Measurements from ENCODE around the gene TTI1. TPM values are rescaled to one million over a fixed set of nuclear protein-coding genes. Genes with fewer than 3 reads are reported as not detected.
A peak's percentile ranks its signal among the peaks of the same experiment; 100 is the strongest.

The TTI1 gene
- total and polyA plus RNA-seq, 9 donors, result 9.3 to 19.7 (median 16.3) TPM

DNA sequence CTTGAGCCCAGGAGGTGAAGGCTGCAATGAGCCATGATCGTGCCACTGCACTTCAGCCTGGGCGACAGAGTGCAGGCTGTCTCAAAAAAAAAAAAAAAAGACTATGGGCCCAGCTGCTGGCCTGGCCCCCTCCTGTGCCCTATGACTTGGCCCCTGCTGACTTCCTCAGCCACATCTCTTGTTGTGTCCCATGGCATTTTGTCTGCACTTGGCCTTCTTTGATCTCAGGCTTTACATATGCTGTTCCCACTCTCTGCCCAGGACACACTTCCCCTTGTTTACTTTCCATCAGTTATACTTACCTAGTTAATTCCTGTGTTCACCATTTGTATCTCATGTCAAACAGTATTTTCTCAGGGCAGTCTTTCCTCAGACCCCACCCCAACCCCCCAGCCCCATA, 44.8 kb upstream of the TTI1 start:
- Histone ChIP-seq H3K27ac (no peak overlapping the region), H3K36me3 (no peaks in the 10 kb centered on the region)

DNA sequence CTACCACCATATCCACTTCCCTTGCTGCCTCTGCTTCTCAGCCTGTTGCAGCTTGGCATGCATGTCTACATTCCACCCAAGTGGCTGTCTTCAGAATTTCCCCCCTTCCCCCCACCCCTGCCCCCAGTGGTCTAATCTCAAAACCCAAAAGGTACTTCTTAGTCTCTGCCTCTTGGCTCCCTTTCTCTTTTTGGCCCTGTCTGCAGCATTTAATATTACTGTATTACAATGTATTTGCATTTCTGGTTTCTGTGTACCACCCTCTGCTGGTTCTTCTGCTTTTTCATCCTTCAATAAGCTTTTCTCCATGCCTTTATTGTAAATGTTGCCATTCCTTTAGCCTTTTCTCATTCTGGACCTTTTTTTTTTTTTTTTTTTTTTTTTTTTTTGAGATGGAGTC, 43.3 kb upstream of the TTI1 start:
- H3K9me3 ChIP-seq, result no peaks in the 10 kb centered on the region
- H3K4me3 ChIP-seq, result no peak overlapping the region
- H3K4me1 ChIP-seq (ENCODE audit: insufficient read depth), result peaks cover 16% of the 10 kb centered on the region
- DNase-seq, result no peak
- intact Hi-C loops (cut with DNase I), result loop anchor here in 1 of 4 donors (10.0 kb wide), 1 partner anchor 78 kb away; no protein-coding TSS in a partner anchor
- H3K36me3 ChIP-seq, result no peaks in the 10 kb centered on the region
- TF ChIP-seq POLR2A (IDR thresholded peaks at IDR 0.05), result no peak
- TF ChIP-seq EP300 (IDR thresholded peaks at IDR 0.05), result no peak
- TF ChIP-seq, protein P1, sequence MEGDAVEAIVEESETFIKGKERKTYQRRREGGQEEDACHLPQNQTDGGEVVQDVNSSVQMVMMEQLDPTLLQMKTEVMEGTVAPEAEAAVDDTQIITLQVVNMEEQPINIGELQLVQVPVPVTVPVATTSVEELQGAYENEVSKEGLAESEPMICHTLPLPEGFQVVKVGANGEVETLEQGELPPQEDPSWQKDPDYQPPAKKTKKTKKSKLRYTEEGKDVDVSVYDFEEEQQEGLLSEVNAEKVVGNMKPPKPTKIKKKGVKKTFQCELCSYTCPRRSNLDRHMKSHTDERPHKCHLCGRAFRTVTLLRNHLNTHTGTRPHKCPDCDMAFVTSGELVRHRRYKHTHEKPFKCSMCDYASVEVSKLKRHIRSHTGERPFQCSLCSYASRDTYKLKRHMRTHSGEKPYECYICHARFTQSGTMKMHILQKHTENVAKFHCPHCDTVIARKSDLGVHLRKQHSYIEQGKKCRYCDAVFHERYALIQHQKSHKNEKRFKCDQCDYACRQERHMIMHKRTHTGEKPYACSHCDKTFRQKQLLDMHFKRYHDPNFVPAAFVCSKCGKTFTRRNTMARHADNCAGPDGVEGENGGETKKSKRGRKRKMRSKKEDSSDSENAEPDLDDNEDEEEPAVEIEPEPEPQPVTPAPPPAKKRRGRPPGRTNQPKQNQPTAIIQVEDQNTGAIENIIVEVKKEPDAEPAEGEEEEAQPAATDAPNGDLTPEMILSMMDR (IDR thresholded peaks at IDR 0.05), result no peak
- no peak overlapping the region for H3K27ac ChIP-seq
- no peaks in the 10 kb centered on the region for H3K27me3 ChIP-seq

More for the DNA sequence above, 44.8 kb upstream of the TTI1 start:
- no peaks in the 10 kb centered on the region for H3K9me3 ChIP-seq
- peaks cover 14% of the 10 kb centered on the region for H3K4me1 ChIP-seq (ENCODE audit: insufficient read depth)
- 89 to 98% (median 93%) methylated on average over 2 of the region's 2 CpGs for WGBS, 3 donors
- H3K4me3 ChIP-seq, result no peak overlapping the region
- intact Hi-C loops (cut with DNase I), result loop anchor here in 1 of 4 donors (10.0 kb wide), 1 partner anchor 77 kb away; no protein-coding TSS in a partner anchor
- no peaks in the 10 kb centered on the region for H3K27me3 ChIP-seq
- no peak for DNase-seq
- TF ChIP-seq, protein P1 (IDR thresholded peaks at IDR 0.05), result no peak
- TF ChIP-seq POLR2A (IDR thresholded peaks at IDR 0.05), result no peak

DNA sequence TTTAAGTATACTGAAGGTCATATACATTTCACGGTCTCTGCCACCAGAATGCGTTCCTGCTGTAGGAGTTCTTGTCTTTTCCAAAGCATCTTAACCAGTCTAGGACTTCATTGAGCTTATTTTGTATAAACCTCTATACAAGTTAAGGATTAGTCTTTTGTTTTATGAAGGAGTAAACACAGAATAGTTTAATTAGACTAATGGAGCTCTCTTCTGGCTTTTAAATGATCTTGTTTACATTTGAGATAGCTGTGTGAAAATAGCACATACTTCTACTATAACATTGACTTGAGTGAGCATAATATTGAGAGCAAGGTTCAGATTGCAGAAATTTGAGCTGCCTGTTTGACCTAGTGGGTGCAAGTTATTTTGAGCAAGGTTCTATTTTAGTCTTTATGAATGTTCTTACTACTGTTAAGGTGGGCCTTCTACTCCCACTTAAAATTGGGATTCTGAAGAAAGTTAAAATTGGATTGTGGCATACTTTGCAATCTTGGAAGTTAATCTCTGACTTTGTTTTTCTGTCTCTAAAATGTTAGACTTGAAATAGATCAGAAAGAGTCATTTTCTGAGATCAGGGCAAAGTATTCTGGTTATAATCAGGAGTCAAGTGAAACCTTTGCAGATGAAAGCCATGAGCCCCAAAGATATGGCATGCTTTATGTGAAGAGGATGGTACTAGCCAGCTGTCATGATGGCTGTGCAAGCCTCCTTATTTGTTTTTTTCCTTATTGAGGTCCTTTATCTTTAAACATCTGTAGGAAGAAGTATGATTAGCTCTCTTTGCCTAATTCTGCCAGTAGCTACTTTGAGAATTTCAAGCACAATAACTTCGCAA, 42.1 kb upstream of the TTI1 start:
- H3K4me1 ChIP-seq (ENCODE audit: insufficient read depth), result peaks cover 16% of the 10 kb centered on the region
- DNase-seq, result no peak
- H3K9me3 ChIP-seq, result no peaks in the 10 kb centered on the region
- TF ChIP-seq EP300 (IDR thresholded peaks at IDR 0.05) (no peak), POLR2A (IDR thresholded peaks at IDR 0.05) (no peak)
- TF ChIP-seq, protein P1 (IDR thresholded peaks at IDR 0.05), result no peak
- H3K36me3 ChIP-seq, result no peaks in the 10 kb centered on the region
- no peak overlapping the region for H3K4me3 ChIP-seq
- intact Hi-C loops (cut with DNase I), result loop anchor here in 1 of 4 donors (10.0 kb wide), 1 partner anchor 79 kb away; no protein-coding TSS in a partner anchor
- no peak overlapping the region for H3K27ac ChIP-seq
- 64 to 80% (median 72%) methylated on average over 3 of the region's 3 CpGs for WGBS, 3 donors
- no peaks in the 10 kb centered on the region for H3K27me3 ChIP-seq

DNA sequence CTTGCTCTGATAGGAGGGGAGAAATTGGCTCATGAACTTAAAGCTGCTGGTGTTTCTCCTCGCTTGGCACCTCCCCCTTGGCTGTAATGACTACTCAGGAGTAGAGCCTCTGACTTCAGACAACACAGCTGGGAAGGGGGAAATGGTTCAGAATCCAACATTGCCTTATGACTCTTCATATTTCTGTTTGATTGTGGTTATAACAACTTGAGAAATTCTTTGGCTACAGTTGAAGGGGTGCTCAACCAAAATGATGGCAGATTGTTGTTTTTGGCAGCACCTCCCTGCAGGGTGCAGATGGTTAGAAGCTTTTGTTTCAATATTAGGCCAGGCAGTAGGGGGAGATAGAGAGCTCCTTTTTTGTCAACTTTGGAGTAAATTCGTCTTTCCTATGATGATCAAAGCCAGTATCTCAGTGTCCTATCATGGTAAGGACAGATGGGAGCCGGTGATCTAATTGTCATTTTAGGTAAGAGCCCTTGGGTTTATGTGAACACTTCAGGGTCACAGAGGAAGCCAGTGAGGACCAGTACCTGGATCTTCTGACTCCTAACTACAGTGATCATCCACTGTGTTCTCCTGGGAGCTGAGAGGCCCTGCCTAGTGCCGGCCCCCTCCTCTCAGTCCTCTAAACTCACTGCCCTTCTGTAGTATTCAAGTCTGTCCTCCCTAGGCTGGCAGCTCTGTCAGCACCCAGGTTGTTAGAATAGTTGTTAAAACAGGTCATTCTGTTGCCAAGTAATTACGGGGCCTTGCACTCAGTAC, 40.2 kb upstream of the TTI1 start:
- no peaks in the 10 kb centered on the region for H3K36me3 ChIP-seq
- intact Hi-C loops (cut with DNase I), result loop anchor here in 3 of 4 donors (2.0 to 10.0 kb wide), 3 partner anchors 81 to 94 kb away; partner anchors contain the start of gene TGM2 (in 2 of the 3)
- WGBS, 3 donors, result 24 to 29% (median 28%) methylated on average over 5 of the region's 5 CpGs
- peak; percentile 50 to 69 (median 58) for DNase-seq
- H3K9me3 ChIP-seq, result no peaks in the 10 kb centered on the region
- TF ChIP-seq POLR2A (IDR thresholded peaks at IDR 0.05), result no peak
- TF ChIP-seq, protein P1 (IDR thresholded peaks at IDR 0.05), result peak; percentile 71 to 84 (median 73)
- H3K4me1 ChIP-seq (ENCODE audit: insufficient read depth), result peaks cover 16% of the 10 kb centered on the region
- no peaks in the 10 kb centered on the region for H3K27me3 ChIP-seq
- H3K27ac ChIP-seq, result peak overlapping the region in 1 of 2 donors; percentile 49
- H3K4me3 ChIP-seq, result no peak overlapping the region

All from ovary (tissue), 9 donors.